GM06990 (cell line): ENCODE results near the gene LOXHD1.

ENCODE experiments used
- DNase-seq: peaks from one replicate; pipeline ENCODE4 v3.0.0-alpha.2; 2011; ENCODE audit not compliant: insufficient read length; ENCODE audit errors: extremely low read depth
- H3K27me3 ChIP-seq: replicated peaks from 2 replicates; pipeline ENCODE4 v1.6.0; 2011; ENCODE audit warnings: low read length; ENCODE audit not compliant: control insufficient read depth, insufficient read depth
- H3K36me3 ChIP-seq: 2 replicates; pipeline ENCODE4 v1.5.1; 2011; ENCODE audit warnings: low read length; ENCODE audit not compliant: control insufficient read depth, insufficient read depth
- H3K4me3 ChIP-seq: replicated peaks from 2 replicates; pipeline ENCODE4 v1.5.1; 2011; ENCODE audit warnings: low read depth, mild to moderate bottlenecking, control low read depth, low read length
- CTCF ChIP-seq: IDR thresholded peaks from 2 replicates; pipeline ENCODE4 v1.5.1; 2011; ENCODE audit warnings: low read length, control low read depth, mild to moderate bottlenecking, inconsistent platforms; ENCODE audit not compliant: insufficient read depth, poor library complexity, severe bottlenecking

LOXHD1 gene

GRCh38 chr18:46677611-46678010 is 20.6 kb upstream of the LOXHD1 start:
- H3K36me3 ChIP-seq = no peaks in the 10 kb centered on the region
- no peak for DNase-seq
- TF ChIP-seq CTCF = peak; percentile 47
- H3K27me3 ChIP-seq = no peaks in the 10 kb centered on the region
- H3K4me3 ChIP-seq = no peak overlapping the region

- no peak for DNase-seq
- Histone ChIP-seq H3K36me3 (no peaks in the 10 kb centered on the region), H3K27me3 (no peaks in the 10 kb centered on the region), H3K4me3 (no peak overlapping the region)
- TF ChIP-seq CTCF = no peak
Measured at GRCh38 chr18:46676182-46676835, 19.3 kb upstream of the LOXHD1 start.

GRCh38 chr18:46675112-46675511 is 18.1 kb upstream of the LOXHD1 start:
- Histone ChIP-seq H3K36me3 (no peaks in the 10 kb centered on the region), H3K4me3 (no peak overlapping the region), H3K27me3 (no peaks in the 10 kb centered on the region)
- no peak for TF ChIP-seq CTCF
- no peak for DNase-seq

- H3K4me3 ChIP-seq = no peak overlapping the region
- no peak for DNase-seq
- H3K27me3 ChIP-seq = no peaks in the 10 kb centered on the region
- TF ChIP-seq CTCF = no peak
- H3K36me3 ChIP-seq = no peaks in the 10 kb centered on the region
Measured at GRCh38 chr18:46672062-46672970, 15.3 kb upstream of the LOXHD1 start.

- Histone ChIP-seq H3K4me3 (no peak overlapping the region), H3K36me3 (no peaks in the 10 kb centered on the region), H3K27me3 (no peaks in the 10 kb centered on the region)
- TF ChIP-seq CTCF = no peak
- no peak for DNase-seq
Measured at GRCh38 chr18:46668694-46669093, 11.7 kb upstream of the LOXHD1 start.
